GM12801 (cell line): ENCODE results near the gene SORL1-AS1.

Experiments
- TF ChIP-seq, protein P1 (sequence below): IDR thresholded peaks from one replicate; pipeline ENCODE4 v1.5.1; 2011; ENCODE audit warnings: control low read depth; ENCODE audit not compliant: insufficient read length; ENCODE audit errors: extremely low read depth

SORL1-AS1 gene

GRCh38 chr11:121391914-121392313 lies 60.9 kb downstream of the SORL1-AS1 start:
- TF ChIP-seq, protein P1, sequence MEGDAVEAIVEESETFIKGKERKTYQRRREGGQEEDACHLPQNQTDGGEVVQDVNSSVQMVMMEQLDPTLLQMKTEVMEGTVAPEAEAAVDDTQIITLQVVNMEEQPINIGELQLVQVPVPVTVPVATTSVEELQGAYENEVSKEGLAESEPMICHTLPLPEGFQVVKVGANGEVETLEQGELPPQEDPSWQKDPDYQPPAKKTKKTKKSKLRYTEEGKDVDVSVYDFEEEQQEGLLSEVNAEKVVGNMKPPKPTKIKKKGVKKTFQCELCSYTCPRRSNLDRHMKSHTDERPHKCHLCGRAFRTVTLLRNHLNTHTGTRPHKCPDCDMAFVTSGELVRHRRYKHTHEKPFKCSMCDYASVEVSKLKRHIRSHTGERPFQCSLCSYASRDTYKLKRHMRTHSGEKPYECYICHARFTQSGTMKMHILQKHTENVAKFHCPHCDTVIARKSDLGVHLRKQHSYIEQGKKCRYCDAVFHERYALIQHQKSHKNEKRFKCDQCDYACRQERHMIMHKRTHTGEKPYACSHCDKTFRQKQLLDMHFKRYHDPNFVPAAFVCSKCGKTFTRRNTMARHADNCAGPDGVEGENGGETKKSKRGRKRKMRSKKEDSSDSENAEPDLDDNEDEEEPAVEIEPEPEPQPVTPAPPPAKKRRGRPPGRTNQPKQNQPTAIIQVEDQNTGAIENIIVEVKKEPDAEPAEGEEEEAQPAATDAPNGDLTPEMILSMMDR, result no peak

DNA sequence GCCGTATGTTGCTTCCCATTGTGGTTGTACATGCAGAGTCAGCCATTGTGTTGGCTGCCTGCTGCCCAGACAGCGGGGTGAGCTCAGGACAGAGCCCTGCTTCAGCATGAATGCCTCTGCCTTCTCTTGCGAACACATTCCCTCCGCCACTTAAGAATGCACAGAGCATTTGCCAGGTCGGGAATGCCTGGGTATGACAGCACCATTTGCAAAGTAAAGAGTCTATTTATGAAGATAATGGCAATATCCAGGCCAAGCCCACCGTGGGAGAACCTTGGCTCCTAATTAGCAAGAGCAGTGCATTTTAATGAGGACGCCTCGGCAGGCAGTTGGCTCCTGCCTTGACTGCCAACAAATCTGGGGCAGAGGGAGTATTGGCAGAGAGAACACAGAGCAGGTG lies 63.1 kb downstream of the SORL1-AS1 start:
- TF ChIP-seq, protein P1, result no peak
